Effector CD8-positive, alpha-beta T cell (primary cell): ENCODE results near the gene PDE5A.
"Not testable (repeated sequence)": the region's sequence is repeated elsewhere in the genome, so short reads cannot be mapped to it uniquely, and the experiment has no call there.

Source experiments
- DNase-seq: peaks from one replicate; lab custom pipeline; 2025; lab: John Stamatoyannopoulos, UW
- total RNA-seq, 4 experiments: gene quantifications; one replicate each; lab custom pipeline; 2026; lab: John Stamatoyannopoulos, UW

The PDE5A gene
- total RNA-seq: 2.4 to 9.5 (median 5.1) reads per million in 4 experiments

DNA sequence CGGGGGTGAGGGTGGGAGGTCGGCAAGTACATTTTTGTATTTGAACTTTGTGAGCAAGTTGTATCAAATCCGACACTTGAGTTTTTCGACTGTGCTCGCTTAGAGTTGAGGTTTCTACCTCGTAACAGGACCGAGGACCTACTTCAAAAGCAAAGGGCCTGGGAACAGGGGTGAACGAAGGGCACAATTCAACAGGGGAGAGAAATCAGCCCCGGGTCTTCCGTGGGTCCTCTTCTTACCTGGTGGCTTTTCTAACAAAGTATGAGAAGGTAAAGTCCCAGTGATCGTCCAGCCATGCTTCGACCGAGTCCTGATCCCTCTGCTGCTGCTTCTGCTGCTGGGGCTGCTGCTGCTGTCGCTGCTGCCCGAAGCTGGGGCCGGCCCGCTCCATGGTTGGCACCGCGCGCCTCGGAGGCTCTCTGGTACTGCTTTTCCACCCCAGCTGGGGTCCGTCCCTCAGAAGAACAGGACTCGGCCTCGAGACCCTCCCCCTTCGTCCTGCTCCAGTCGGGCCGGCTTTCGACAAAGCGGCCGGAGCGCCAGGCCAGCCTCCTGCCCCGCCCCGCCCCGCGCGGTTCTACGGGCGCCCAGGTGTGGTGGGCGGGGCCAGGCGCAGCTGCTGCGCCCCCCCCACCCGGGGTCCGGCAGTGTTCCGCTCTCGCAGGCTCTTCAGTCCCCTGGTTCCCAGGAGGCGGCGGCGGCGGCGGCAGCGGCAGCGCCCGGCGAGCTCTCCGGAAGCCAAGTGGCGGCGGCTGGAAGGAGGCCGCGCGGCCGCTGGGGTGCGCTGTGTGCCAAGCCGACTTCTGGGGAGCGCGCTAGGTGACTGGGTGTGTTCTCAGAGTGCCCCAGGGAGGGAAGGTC, at the start of gene PDE5A:
Gene PDE5A, minus strand, starts transcription at position 524 of the 861 bp plus-strand sequence. Its CDS starts 133 bp downstream, at position 391.
- peak; percentile 51 for DNase-seq

- DNase-seq: no peak
These were observed 47.5 kb upstream of the PDE5A start for GRCh38 chr4:119676101-119676500.

DNA sequence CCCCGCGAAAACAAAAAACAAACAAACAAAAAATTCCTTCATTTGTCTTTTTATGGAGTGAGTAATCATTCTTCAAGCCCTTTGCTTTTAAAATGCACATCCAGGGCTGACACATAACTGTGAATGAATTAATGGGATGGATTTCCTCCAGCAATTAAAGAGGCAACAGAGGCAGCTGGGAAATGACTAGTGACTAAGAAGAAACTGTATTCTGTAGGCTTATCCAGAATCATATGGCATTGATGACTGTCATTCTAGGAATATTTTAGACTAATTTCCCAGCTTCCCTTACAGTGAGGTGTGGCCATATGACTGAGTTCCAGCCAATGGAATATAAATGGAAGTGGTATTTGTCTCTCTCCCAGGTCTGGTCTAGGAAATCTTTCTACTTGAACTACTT, 46.8 kb upstream of the PDE5A start:
- no peak for DNase-seq

- no peak for DNase-seq
These were observed 44.3 kb upstream of the PDE5A start for GRCh38 chr4:119672938-119673337.

DNA sequence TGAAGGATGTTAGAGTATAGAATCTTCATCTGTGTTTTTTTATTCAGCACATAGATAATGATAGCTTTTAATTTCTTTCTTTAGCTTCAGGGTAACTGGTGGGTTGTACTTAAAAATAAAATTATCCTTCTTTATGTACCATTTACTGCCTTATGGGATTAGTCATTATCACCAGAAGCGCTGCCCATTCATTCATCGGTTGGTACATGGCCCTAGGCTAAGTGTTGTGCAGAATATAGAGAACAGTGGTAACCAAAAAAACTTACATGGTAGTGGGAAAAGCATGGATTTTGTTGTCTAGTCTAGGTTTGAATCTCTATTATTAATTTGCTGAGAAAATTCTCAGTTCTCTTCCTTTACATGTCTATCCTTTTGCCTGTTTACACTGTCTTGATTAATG, 43.5 kb upstream of the PDE5A start:
- no peak for DNase-seq

- no peak for DNase-seq
These were observed 42.6 kb upstream of the PDE5A start for GRCh38 chr4:119671205-119671604.

GRCh38 chr4:119667802-119668201, 39.2 kb upstream of the PDE5A start:
- no peak for DNase-seq

- no peak for DNase-seq
These were observed 38.1 kb upstream of the PDE5A start for GRCh38 chr4:119666653-119667091.

DNA sequence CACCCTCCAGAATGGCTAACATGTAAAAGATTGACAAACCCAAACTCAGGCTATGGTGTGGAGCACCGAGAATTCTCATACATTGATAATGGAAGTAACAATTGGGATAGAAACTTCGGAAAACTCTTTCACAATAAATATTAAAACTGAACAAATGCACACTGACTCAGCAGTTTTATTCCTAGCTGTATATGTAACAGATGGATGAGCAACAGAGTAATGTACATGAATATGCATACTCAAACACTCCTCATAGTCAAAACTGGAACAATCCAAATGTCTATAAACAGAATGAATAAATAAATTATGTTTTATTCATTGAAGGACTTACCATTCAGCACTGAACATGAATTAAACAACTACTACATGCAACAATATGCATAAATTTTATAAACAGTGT, 37.1 kb upstream of the PDE5A start:
- DNase-seq: no peak

- no peak for DNase-seq
These were observed 35.7 kb upstream of the PDE5A start for GRCh38 chr4:119664168-119664907.

DNA sequence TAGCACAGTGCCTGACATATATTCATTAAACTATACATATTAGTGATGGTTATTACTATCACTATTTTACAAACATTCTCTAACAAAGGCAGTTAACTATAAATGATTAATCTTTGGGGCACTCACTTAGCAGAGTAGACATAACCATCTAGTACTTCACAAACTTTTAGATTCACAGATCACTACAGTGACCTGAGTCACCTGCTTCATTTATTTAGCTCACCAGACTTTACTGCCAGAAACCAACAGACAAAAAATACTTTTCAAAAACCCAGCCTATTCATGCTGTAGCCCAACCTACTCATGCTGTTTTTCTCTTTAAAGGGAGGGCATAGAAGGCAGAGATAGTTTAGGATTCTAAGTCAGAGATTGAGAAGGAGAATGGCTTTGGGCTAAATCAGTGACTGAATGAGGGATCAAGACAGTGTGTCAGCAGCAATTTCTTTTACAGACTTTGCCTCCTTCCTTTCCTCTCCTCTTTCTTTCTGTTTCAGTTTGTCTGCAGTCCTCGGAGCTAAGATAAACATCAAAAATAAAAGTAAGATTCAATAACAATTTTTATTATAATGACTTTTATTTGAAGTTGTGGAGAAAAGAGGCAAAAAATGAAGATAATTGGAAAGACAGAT, 34.7 kb upstream of the PDE5A start:
- no peak for DNase-seq

GRCh38 chr4:119662612-119663011, 34.0 kb upstream of the PDE5A start:
- not testable (repeated sequence) for DNase-seq

GRCh38 chr4:119661231-119661630, 32.6 kb upstream of the PDE5A start:
- no peak for DNase-seq

- DNase-seq: no peak
These were observed 31.0 kb upstream of the PDE5A start for GRCh38 chr4:119659576-119659975.

DNA sequence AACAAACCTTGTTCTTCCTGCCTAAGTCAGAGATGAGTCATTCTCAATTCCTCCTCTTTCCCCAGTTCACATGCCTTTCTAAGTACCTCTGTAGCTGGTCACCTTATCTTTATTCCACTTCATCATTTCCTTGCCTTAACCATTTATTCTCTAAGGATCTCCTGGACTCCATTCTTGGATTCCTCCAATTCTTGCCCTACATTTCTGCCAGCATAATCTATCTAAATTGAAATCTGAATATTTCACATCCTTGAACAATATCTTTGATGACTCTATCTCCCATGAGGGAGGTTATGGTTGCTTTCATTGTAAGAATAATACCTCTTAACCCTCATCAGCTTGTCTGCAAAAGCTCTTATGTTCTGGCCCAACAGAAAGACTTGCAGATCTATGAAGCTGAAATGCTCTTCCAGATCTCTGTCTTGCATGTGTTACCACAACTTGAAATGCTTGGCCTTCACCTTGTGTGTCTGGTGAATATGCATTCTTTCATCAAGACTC, 28.6 kb upstream of the PDE5A start:
- no peak for DNase-seq

DNA sequence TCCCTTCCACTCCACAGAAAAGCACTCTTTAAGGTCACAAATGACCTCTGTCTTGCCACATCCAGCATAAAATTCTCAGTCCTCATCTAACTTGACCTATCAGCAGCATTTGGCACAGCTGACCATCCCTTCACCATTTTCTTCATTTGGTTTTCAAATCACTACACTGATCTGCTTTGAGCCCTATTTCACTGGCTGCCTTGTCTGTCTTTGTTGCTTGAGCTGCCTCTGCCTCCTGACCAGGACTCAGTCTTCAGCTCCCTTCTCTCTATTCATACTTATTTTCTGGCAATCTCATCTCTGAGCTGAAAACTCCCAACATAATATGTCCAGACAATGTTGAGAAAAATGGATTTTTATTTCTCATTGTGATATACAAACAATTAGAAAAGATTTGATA, 27.7 kb upstream of the PDE5A start:
- DNase-seq: no peak

DNA sequence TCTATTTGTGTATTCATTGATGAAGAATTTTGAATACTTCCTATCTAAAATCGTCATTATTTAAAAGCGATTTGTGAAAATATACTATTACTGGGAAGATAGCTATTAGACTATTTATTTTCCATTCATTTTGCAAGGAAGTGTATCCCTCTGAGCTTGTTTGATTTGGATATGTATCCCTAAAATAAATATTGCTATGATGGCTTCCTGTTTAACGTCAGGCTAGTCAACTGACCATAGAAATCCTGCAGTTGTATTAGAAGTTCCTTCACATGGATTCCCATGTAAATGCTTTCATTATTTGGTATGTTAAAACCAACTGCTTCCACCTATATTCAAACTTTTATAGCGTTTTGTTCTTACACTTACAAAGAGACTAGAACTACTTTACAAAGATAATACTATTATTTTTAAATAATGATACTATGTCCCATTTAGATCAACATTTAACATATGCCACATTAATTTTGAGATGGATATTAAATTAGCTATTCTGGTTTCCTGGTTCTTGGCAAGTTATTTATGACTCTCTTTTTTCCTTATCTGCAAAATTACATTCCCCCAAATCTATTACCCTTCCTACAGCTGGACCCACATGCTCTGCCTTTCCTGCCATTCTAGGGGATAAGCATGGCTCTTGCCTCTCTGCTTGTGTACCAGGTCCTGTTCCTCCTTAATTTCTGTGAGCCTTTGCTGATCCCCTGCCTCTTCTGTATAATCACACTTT, 26.7 kb upstream of the PDE5A start:
- DNase-seq: no peak

- DNase-seq: no peak
These were observed 25.4 kb upstream of the PDE5A start for GRCh38 chr4:119653990-119654389.

DNA sequence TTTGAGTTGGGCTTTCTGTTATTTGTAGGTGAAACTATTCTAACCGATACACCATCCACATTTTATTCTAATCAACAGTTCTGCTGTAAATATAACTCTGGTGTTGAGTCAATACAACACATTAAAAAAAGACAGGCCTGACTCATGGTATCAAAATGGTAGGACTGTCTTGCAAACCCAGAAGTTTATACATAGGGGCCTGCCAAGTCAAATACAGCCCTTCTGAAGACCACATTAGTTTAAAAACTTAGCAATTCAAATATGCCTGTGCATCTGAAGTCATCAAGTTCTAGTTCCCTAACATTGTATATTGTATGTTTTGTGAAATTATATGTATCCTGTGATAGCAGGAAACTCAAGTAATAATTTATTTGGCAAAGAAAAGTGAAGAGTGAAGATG, 24.4 kb upstream of the PDE5A start:
- no peak for DNase-seq

GRCh38 chr4:119648398-119648797, 19.8 kb upstream of the PDE5A start:
- DNase-seq: no peak

DNA sequence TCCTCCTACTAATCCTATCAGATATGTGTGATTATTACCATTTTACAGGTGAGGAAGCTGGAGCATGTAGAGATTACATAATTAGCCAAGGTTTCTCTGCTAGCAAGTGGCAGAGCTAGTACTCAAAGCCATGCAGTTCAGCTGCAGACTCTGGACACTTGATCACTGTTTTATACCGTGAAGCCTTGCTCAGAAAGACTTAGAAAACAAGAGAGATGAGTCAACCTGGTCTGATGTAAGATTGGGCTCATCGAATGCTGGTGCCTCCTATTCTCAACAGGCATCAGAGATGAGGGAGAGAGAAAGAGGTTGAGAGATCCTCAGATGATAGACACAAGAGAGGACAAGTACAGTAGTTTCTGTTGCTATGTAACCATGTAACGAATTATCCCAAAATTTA, 19.0 kb upstream of the PDE5A start:
- DNase-seq: no peak
